HEK293 (cell line): ENCODE measurements around the gene SNAI1.

Experiments
- ZNF155 ChIP-seq: fragments of 450-650 bp; formaldehyde crosslinking; IDR thresholded peaks from 2 replicates; pipeline ENCODE4 v1.5.1; 2016; ENCODE audit warnings: missing biosample characterization, missing genetic modification characterization
- ZNF473 ChIP-seq: fragments of 450-650 bp; formaldehyde crosslinking; IDR thresholded peaks from 2 replicates; pipeline ENCODE4 v1.5.1; 2017; ENCODE audit warnings: missing biosample characterization, missing genetic modification characterization
- ZNF544 ChIP-seq: fragments of 450-650 bp; formaldehyde crosslinking; IDR thresholded peaks from 2 replicates; pipeline ENCODE4 v1.5.0; 2017; ENCODE audit warnings: missing biosample characterization, missing genetic modification characterization
- ZNF776 ChIP-seq: fragments of 450-650 bp; formaldehyde crosslinking; IDR thresholded peaks from 2 replicates; pipeline ENCODE4 v1.5.0; 2017; ENCODE audit warnings: missing biosample characterization, missing genetic modification characterization, borderline replicate concordance
- TF ChIP-seq, protein P1 (sequence below): fragments of 450-650 bp; formaldehyde crosslinking; IDR thresholded peaks from 2 replicates; pipeline ENCODE4 v1.5.1; 2016; ENCODE audit warnings: missing biosample characterization, missing genetic modification characterization

DNA sequence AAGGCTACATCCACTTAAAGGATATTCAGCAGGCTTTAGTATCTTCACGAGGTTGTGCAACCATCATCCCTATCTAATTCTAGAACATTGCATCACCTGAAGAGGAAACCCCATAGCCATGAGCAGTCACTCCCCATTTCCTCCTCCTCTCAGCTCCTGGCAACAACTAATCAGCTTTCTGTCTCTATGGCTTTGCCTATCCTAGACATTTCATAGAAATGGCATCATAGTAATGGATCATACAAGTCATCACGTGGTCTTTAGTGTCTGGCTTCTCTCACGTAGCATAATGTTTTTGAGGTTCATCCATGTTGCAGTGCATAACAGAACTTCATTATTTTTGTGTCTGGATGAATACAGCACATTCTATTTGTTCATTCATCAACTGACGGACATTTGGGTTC is 20.5 kb downstream of the SNAI1 start:
- TF ChIP-seq, protein P1, sequence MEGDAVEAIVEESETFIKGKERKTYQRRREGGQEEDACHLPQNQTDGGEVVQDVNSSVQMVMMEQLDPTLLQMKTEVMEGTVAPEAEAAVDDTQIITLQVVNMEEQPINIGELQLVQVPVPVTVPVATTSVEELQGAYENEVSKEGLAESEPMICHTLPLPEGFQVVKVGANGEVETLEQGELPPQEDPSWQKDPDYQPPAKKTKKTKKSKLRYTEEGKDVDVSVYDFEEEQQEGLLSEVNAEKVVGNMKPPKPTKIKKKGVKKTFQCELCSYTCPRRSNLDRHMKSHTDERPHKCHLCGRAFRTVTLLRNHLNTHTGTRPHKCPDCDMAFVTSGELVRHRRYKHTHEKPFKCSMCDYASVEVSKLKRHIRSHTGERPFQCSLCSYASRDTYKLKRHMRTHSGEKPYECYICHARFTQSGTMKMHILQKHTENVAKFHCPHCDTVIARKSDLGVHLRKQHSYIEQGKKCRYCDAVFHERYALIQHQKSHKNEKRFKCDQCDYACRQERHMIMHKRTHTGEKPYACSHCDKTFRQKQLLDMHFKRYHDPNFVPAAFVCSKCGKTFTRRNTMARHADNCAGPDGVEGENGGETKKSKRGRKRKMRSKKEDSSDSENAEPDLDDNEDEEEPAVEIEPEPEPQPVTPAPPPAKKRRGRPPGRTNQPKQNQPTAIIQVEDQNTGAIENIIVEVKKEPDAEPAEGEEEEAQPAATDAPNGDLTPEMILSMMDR (tag by site-specific recombination), result no peak
- no peak for TF ChIP-seq ZNF776 (tag by site-specific recombination)
- no peak for TF ChIP-seq ZNF544 (tag by site-specific recombination)
- TF ChIP-seq ZNF473 (tag by site-specific recombination), result no peak
- no peak for TF ChIP-seq ZNF155
